PC-3 (cell line): ENCODE measurements around the gene DIAPH3.

Experiments
- EZH2 ChIP-seq: fragments of 300-600 bp; sonication (generic); IDR thresholded peaks from one replicate; pipeline ENCODE4 v1.6.1; 2017; ENCODE audit warnings: antibody characterized with exemption, mild to moderate bottlenecking, low read length; ENCODE audit not compliant: unreplicated experiment
- TF ChIP-seq, protein P1 (sequence below): fragments of 300-600 bp; sonication (generic); conservative IDR thresholded peaks from 2 replicates; pipeline ENCODE4 v1.5.1; 2017; ENCODE audit warnings: antibody characterized with exemption, low read depth, mild to moderate bottlenecking, low read length

DNA sequence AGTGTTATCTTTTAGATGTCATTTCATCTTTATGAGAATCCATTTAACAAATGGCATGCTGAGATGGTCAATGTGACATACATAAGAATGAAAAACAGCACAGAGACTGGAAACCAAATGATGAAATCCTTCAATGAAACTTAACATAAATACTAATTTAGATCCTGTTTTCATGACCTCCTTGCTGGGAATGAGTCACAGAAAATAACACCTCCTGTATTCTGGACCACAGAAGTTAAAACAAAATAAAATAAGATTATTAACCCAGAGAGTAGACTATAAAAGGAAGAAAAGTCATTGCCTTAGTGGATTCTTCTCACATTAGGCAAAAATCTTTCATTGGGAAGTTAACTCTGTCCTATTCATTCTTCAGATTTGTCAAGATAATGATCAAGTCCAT lies 1.6 kb downstream of the DIAPH3 start:
- TF ChIP-seq EZH2: no peak
- TF ChIP-seq, protein P1, sequence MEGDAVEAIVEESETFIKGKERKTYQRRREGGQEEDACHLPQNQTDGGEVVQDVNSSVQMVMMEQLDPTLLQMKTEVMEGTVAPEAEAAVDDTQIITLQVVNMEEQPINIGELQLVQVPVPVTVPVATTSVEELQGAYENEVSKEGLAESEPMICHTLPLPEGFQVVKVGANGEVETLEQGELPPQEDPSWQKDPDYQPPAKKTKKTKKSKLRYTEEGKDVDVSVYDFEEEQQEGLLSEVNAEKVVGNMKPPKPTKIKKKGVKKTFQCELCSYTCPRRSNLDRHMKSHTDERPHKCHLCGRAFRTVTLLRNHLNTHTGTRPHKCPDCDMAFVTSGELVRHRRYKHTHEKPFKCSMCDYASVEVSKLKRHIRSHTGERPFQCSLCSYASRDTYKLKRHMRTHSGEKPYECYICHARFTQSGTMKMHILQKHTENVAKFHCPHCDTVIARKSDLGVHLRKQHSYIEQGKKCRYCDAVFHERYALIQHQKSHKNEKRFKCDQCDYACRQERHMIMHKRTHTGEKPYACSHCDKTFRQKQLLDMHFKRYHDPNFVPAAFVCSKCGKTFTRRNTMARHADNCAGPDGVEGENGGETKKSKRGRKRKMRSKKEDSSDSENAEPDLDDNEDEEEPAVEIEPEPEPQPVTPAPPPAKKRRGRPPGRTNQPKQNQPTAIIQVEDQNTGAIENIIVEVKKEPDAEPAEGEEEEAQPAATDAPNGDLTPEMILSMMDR: no peak
